ENCODE data around the gene LGMN. TPM values are rescaled to one million over a fixed set of nuclear protein-coding genes. Genes with fewer than 3 reads are reported as not detected.

The LGMN gene
- total and polyA plus RNA-seq, 2 of the 8 experiments (the other 6 are each of a cell fraction or from before 2014, with no cell fraction given) = 57.4 to 83.4 TPM

- Histone ChIP-seq H3K79me1 (ENCODE audit: low read depth, low read length) (no peaks in the 10 kb centered on the region), H3K36me3 (ENCODE audit: control insufficient read depth in 2 of 4, insufficient read depth in 4 of 4, low read length in 3 of 4) (no peaks in the 10 kb centered on the region), H2BK5ac (ENCODE audit: low read depth, low read length) (no peak overlapping the region), H3K4me1 (replicated peaks in 1 of 4; ENCODE audit: control insufficient read depth in 3 of 4, insufficient read depth in 4 of 4, low read length in 3 of 4) (no peaks in the 10 kb centered on the region), H2BK20ac (ENCODE audit: low read length) (no peak overlapping the region), H2BK120ac (replicated peaks; ENCODE audit: low read depth, low read length) (no peak overlapping the region), H3K18ac (ENCODE audit: extremely low read depth, low read length) (no peak overlapping the region), H3K23ac (ENCODE audit: insufficient read length) (no peak overlapping the region), H2AK5ac (ENCODE audit: low read depth, low read length) (no peak overlapping the region), H3K79me2 (ENCODE audit: control insufficient read depth in 1 of 2, insufficient read depth in 2 of 2, low read length in 2 of 2) (no peaks in the 10 kb centered on the region), H3K4me3 (ENCODE audit: extremely low read depth in 1 of 4, insufficient read depth in 2 of 4, low read depth in 3 of 4, low read length in 4 of 4) (no peak overlapping the region), H4K20me1 (replicated peaks in 1 of 2; ENCODE audit: control insufficient read depth in 1 of 2, insufficient read depth in 2 of 2, low read length in 2 of 2) (no peaks in the 10 kb centered on the region), H3K27me3 (replicated peaks in 1 of 4; ENCODE audit: control insufficient read depth in 3 of 4, extremely low read depth in 1 of 4, insufficient read depth in 3 of 4, low read length in 3 of 4) (no peaks in the 10 kb centered on the region), H4K5ac (ENCODE audit: insufficient read length, low read depth, low read length) (no peak overlapping the region), H2BK12ac (ENCODE audit: low read depth, low read length) (no peak overlapping the region), H3K4me2 (ENCODE audit: insufficient read depth in 1 of 2, low read depth in 2 of 2, low read length in 2 of 2) (no peak overlapping the region), H3K4ac (replicated peaks; ENCODE audit: insufficient read length, low read depth, low read length) (no peak overlapping the region), H3K9me3 (ENCODE audit: insufficient read depth in 2 of 2, low read depth in 1 of 2, low read length in 1 of 2) (no peaks in the 10 kb centered on the region), H3K9ac (replicated peaks in 1 of 4; ENCODE audit: extremely low read depth in 1 of 4, low read depth in 3 of 4, low read length in 3 of 4) (no peak overlapping the region), H2AFZ (ENCODE audit: low read length) (no peak overlapping the region), H3K23me2 (ENCODE audit: low read depth, low read length) (no peaks in the 10 kb centered on the region), H2BK15ac (ENCODE audit: low read length) (no peak overlapping the region), H4K91ac (replicated peaks; ENCODE audit: insufficient read length, low read length) (no peak overlapping the region), H3K27ac (ENCODE audit: low read depth, low read length) (no peak overlapping the region), H4K8ac (ENCODE audit: extremely low read depth, insufficient read depth, low read length) (no peak overlapping the region), H3K14ac (ENCODE audit: insufficient read length) (no peak overlapping the region), H3K56ac (replicated peaks; ENCODE audit: insufficient read length, low read depth, low read length) (no peak overlapping the region)
- no peak for DNase-seq (ENCODE audit: low read depth in 1 of 2, low spot score in 2 of 2)
- 85% methylated on average over 3 of the region's 3 CpGs; no CpG with 5 or more reads in 1 of the 2 experiments for WGBS, 2 experiments (ENCODE audit: extremely low coverage in 1 of 2, insufficient coverage in 1 of 2, insufficient read length in 1 of 2, insufficient replicate concordance in 2 of 2, low coverage in 1 of 2, low lambda C conversion rate in 2 of 2, missing lambda C conversion rate in 1 of 2)
- CTCF ChIA-PET (ENCODE audit: partially characterized antibody) = interaction anchor here (1.1 kb wide), 1 partner anchor 147 kb away, joined by 3 read pairs; no protein-coding TSS in a partner anchor
- TF ChIP-seq TCF12 (IDR thresholded peaks at IDR 0.05; ENCODE audit: low read depth, low read length) (no peak), CEBPB (IDR thresholded peaks at IDR 0.05; ENCODE audit: low read depth, low read length) (no peak), FOSL1 (IDR thresholded peaks at IDR 0.05; ENCODE audit: insufficient read depth, low read depth, low read length) (no peak), BACH1 (IDR thresholded peaks at IDR 0.05; ENCODE audit: low read length) (no peak), SIRT6 (IDR thresholded peaks at IDR 0.05; ENCODE audit: low read length) (no peak), ASH2L (IDR thresholded peaks at IDR 0.05; ENCODE audit: low read length) (no peak), POU5F1 (IDR thresholded peaks at IDR 0.05; ENCODE audit: low read depth, low read length) (no peak), RAD21 (IDR thresholded peaks at IDR 0.05 in 1 of 2, conservative IDR thresholded peaks at IDR 0.05 in 1 of 2; ENCODE audit: low read depth in 2 of 2, low read length in 2 of 2) (no peak), ATF3 (IDR thresholded peaks at IDR 0.05; ENCODE audit: insufficient read depth, low read depth, low read length) (no peak)
- POLR2A ChIA-PET (ENCODE audit: partially characterized antibody) = no interaction called here
- no peak for FAIRE-seq
These were observed 7.1 kb upstream of the LGMN start for GRCh38 chr14:92755495-92755894.

Measured in H1 (cell line).